Memory B cell (primary cell): Measurements from ENCODE around the gene GRM1.

Experiments used
- ATAC-seq: fragments of 150-1000 bp; cut with Tn5 transposase; 2 replicates; pipeline ENCODE4 v1.10.0; 2021; ENCODE audit warnings: low read depth, mild to moderate bottlenecking, moderate library complexity
- DNase-seq, 2 donors: peaks; one replicate each; pipeline ENCODE4 v3.0.0; 2022; ENCODE audit warnings: low spot score in 2 of 2
- H3K27ac Mint-ChIP-seq: one replicate; pipeline ENCODE4 v1.8.0; 2022; ENCODE audit warnings: mild to moderate bottlenecking, moderate library complexity, mixed read lengths
- H3K27me3 Mint-ChIP-seq: one replicate; pipeline ENCODE4 v1.8.0; 2022; ENCODE audit warnings: mixed read lengths
- H3K36me3 Mint-ChIP-seq: one replicate; pipeline ENCODE4 v1.8.0; 2022; ENCODE audit warnings: mild to moderate bottlenecking, mixed read lengths
- H3K4me1 Mint-ChIP-seq: one replicate; pipeline ENCODE4 v1.8.0; 2022; ENCODE audit warnings: mixed read lengths
- H3K4me3 Mint-ChIP-seq: one replicate; pipeline ENCODE4 v1.8.0; 2022; ENCODE audit warnings: mild to moderate bottlenecking, moderate library complexity, mixed read lengths
- H3K9me3 Mint-ChIP-seq: one replicate; pipeline ENCODE4 v1.8.0; 2022; ENCODE audit warnings: mixed read lengths

Gene GRM1

GRCh38 chr6:146189131-146189530 is 160.3 kb downstream of the GRM1 start:
- ATAC-seq (no peak), DNase-seq (no peak)
- H3K27me3 Mint-ChIP-seq = peaks cover 2% of the 10 kb centered on the region
- H3K9me3 Mint-ChIP-seq = no peaks in the 10 kb centered on the region
- H3K4me3 Mint-ChIP-seq = no peak overlapping the region
- H3K27ac Mint-ChIP-seq = no peak overlapping the region
- H3K36me3 Mint-ChIP-seq = no peaks in the 10 kb centered on the region
- no peaks in the 10 kb centered on the region for H3K4me1 Mint-ChIP-seq

- ATAC-seq = no peak
- no peak overlapping the region for H3K4me3 Mint-ChIP-seq
- H3K27ac Mint-ChIP-seq = no peak overlapping the region
- H3K27me3 Mint-ChIP-seq = peaks cover 4% of the 10 kb centered on the region
- H3K36me3 Mint-ChIP-seq = no peaks in the 10 kb centered on the region
- H3K9me3 Mint-ChIP-seq = peaks cover 2% of the 10 kb centered on the region
- DNase-seq = no peak
- no peaks in the 10 kb centered on the region for H3K4me1 Mint-ChIP-seq
Observed at GRCh38 chr6:146190581-146190980, 161.7 kb downstream of the GRM1 start.

- Mint-ChIP-seq H3K27me3 (peaks cover 4% of the 10 kb centered on the region), H3K4me1 (no peaks in the 10 kb centered on the region), H3K27ac (no peak overlapping the region), H3K36me3 (no peaks in the 10 kb centered on the region), H3K9me3 (peaks cover 2% of the 10 kb centered on the region), H3K4me3 (no peak overlapping the region)
- DNase-seq (no peak), ATAC-seq (no peak)
Observed at GRCh38 chr6:146191166-146191565, 162.3 kb downstream of the GRM1 start.

DNA sequence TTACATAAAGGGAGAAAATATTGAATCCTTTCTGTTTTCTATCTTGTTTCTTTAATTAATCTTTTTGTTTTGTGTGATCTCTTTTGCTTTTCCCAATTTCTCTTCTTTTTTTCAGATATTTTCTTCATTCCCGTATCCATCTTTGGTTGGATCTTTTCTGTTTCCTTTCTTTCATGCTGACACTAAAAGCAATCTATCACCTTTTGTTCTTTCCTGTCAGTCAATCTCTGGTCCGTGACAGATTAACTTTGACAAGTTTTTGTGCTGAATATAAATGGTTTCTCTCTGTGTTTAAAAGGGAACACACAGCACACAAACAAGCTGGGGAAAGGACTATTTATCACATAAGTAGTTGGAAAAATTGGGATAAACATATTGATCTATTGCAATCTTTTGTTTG is 162.8 kb downstream of the GRM1 start:
- ATAC-seq = no peak
- no peaks in the 10 kb centered on the region for H3K36me3 Mint-ChIP-seq

DNA sequence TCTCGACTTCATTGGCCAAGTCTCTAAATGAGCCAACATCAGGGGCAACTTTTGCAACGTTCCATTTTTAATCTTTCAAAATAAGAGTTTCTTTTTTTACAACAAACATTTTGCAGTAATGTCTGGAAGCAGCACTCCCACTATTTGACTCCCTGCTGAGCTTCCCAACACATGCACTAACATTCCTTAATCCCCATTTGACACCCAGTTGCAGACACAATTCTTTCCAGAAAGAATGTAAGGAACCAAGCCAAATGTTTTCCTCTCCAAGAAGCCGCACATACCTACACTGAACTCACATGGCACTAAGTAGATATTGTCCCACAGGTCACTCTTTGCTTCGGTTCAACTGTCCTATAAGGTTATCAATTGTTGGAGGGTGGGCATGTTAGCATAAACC is 165.6 kb downstream of the GRM1 start:
- H3K4me3 Mint-ChIP-seq = no peak overlapping the region
- H3K4me1 Mint-ChIP-seq = no peaks in the 10 kb centered on the region
- peaks cover 2% of the 10 kb centered on the region for H3K9me3 Mint-ChIP-seq
- ATAC-seq (no peak), DNase-seq (no peak)
- H3K36me3 Mint-ChIP-seq = no peaks in the 10 kb centered on the region
- H3K27me3 Mint-ChIP-seq = peaks cover 4% of the 10 kb centered on the region
- no peak overlapping the region for H3K27ac Mint-ChIP-seq

More for the DNA sequence above, 162.8 kb downstream of the GRM1 start:
- peaks cover 4% of the 10 kb centered on the region for H3K27me3 Mint-ChIP-seq
- H3K27ac Mint-ChIP-seq = no peak overlapping the region
- DNase-seq = no peak
- no peaks in the 10 kb centered on the region for H3K4me1 Mint-ChIP-seq
- H3K9me3 Mint-ChIP-seq = peaks cover 2% of the 10 kb centered on the region
- no peak overlapping the region for H3K4me3 Mint-ChIP-seq

- ATAC-seq = no peak
- Mint-ChIP-seq H3K27me3 (no peaks in the 10 kb centered on the region), H3K27ac (no peak overlapping the region), H3K4me1 (no peaks in the 10 kb centered on the region), H3K9me3 (no peaks in the 10 kb centered on the region), H3K36me3 (no peaks in the 10 kb centered on the region), H3K4me3 (no peak overlapping the region)
- no peak for DNase-seq
Observed at GRCh38 chr6:146200176-146200575, 171.3 kb downstream of the GRM1 start.

DNA sequence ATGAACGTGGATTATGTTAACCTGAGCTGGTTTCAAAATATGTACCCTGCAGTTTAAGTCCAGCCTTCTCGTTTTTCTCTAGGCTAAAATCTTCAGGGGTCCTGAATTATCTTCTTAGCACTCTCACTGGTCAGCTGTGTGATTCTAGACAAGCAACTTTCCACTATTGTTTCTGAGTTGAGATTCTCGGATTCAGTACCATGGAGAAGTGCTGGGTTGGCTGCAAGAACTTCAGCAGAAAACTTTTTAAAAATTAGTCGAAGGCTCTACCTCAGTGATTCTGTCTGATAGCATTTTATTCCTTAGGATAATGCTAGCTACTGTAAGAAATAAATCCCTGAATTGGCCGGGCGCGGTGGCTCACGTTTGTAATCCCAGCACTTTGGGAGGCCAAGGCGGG is 173.7 kb downstream of the GRM1 start:
- Mint-ChIP-seq H3K4me3 (no peak overlapping the region), H3K27ac (no peak overlapping the region), H3K27me3 (no peaks in the 10 kb centered on the region), H3K9me3 (no peaks in the 10 kb centered on the region), H3K36me3 (no peaks in the 10 kb centered on the region), H3K4me1 (no peaks in the 10 kb centered on the region)
- DNase-seq = no peak
- no peak for ATAC-seq

DNA sequence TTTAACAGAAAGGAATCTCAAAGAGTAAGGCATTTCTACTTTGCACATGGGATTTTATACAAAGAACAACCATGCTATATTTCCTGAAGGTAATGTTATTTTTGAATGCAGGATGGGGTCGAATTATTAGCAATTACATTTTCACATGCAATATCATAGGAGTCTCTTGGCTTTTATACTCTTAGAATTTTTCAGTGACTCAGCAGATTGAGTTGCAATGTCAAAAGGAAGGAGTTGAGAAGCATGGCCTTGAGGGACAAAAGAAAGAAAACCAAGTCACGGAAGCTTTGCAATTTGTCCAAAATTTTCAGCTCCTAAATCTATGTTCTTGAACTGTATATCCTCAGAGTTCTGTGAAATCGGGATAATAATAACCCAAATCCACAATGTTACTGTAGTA is 181.1 kb downstream of the GRM1 start:
- Mint-ChIP-seq H3K4me1 (peaks cover 3% of the 10 kb centered on the region), H3K4me3 (no peak overlapping the region), H3K27ac (no peak overlapping the region), H3K9me3 (no peaks in the 10 kb centered on the region), H3K36me3 (no peaks in the 10 kb centered on the region), H3K27me3 (no peaks in the 10 kb centered on the region)
- ATAC-seq (no peak), DNase-seq (no peak)

DNA sequence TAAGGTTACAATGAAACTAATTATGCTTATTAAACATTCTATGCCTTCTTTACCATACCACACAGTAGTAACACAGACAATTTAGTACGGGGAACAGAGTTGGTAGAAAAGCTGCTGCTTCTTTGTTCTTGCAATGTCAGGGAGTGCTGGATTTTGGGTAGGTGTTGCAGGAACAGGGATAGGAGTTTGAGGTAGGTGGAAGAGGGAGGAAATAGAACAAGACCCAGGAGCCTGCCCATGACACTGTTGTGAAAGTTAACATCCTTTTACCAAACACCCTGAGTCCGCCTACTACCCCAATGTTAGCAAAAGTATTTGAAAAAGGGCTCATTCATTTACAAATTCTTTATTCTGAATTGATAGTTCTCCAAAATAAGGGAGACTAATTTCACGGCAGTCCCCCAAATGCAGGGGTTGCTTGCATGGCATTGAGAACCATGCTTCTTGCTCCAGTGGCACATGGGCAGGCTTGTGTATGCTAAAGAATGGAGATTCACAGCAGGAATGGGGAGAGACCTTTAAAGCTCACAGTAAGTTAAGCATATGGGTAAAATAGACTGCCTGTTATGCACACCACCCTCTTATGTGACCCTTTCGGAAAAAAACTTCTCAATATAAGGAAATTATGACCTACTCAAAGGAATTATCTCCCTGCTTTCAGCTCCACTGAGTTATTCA is 181.7 kb downstream of the GRM1 start:
- no peaks in the 10 kb centered on the region for H3K27me3 Mint-ChIP-seq
- H3K4me1 Mint-ChIP-seq = peaks cover 3% of the 10 kb centered on the region
- no peak overlapping the region for H3K27ac Mint-ChIP-seq
- no peaks in the 10 kb centered on the region for H3K36me3 Mint-ChIP-seq
- H3K4me3 Mint-ChIP-seq = no peak overlapping the region
- H3K9me3 Mint-ChIP-seq = no peaks in the 10 kb centered on the region
- ATAC-seq (no peak), DNase-seq (no peak)

DNA sequence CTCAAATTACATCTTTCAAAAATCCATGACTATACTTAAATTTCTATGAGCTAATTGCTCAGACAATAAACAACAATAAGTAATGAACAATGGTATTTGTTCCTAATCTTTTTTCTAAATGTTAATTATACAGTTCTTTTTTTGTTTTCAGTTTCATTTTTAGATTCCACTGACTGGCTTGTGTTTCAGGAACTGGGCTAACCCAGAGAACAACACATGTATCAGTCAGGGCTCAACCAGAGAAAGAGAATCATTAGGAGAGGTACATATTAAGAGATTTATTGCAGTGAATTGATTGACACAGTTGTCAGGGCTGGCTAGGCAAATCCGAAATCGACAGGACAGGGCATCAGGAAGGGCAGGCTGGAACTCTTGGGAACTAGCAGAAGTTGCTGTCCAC is 182.8 kb downstream of the GRM1 start:
- Mint-ChIP-seq H3K36me3 (no peaks in the 10 kb centered on the region), H3K9me3 (no peaks in the 10 kb centered on the region), H3K4me3 (no peak overlapping the region), H3K27me3 (no peaks in the 10 kb centered on the region), H3K27ac (no peak overlapping the region), H3K4me1 (peaks cover 3% of the 10 kb centered on the region)
- ATAC-seq (no peak), DNase-seq (no peak)

- H3K9me3 Mint-ChIP-seq = no peaks in the 10 kb centered on the region
- H3K4me1 Mint-ChIP-seq = peaks cover 3% of the 10 kb centered on the region
- no peaks in the 10 kb centered on the region for H3K27me3 Mint-ChIP-seq
- no peak for DNase-seq
- no peak overlapping the region for H3K27ac Mint-ChIP-seq
- no peak for ATAC-seq
- H3K36me3 Mint-ChIP-seq = no peaks in the 10 kb centered on the region
- no peak overlapping the region for H3K4me3 Mint-ChIP-seq
Observed at GRCh38 chr6:146212781-146213180, 183.9 kb downstream of the GRM1 start.

DNA sequence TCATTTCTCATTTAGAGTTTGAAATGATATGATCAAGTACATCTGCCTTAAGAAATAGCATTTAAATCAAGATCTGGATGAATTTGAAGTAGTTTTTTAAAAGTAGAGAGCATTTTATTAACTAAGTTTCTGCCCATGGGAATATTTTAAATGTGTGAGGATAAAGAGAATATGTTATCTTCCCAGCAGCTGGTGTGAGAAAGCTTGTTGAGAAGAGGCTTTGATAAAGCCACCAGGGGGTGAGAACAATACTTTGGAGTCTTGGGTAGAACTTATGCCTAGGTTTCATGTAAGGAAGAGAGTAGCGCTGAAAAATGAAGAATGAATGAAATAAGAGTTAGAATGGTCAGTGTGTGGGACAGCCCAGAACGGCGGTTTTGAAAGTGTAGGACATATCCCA is 190.2 kb downstream of the GRM1 start:
- Mint-ChIP-seq H3K4me3 (no peak overlapping the region), H3K27ac (no peak overlapping the region), H3K36me3 (no peaks in the 10 kb centered on the region), H3K4me1 (no peaks in the 10 kb centered on the region), H3K9me3 (no peaks in the 10 kb centered on the region), H3K27me3 (no peaks in the 10 kb centered on the region)
- no peak for ATAC-seq
- DNase-seq = no peak

DNA sequence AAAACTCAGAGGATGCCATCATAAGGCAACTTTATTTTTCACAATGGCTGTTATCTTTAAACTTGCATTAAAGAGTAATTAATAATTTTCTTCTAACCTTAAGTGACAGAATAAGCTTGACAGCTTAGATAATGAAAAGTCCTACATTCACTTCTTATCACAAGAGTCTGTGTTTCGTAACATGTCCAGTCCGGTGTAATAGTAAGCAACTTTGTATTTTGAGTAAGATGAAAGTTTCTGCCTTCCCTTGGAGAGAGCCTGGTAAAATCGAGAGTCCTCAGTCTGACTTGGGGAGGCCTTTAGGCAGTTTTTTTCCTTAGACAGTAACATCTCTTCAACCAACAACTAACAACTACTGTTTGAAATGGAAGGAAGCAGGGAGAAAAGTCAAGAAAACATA is 195.6 kb downstream of the GRM1 start:
- ATAC-seq = no peak
- H3K9me3 Mint-ChIP-seq = no peaks in the 10 kb centered on the region
- no peaks in the 10 kb centered on the region for H3K27me3 Mint-ChIP-seq
- H3K27ac Mint-ChIP-seq = no peak overlapping the region
- DNase-seq = no peak
- no peaks in the 10 kb centered on the region for H3K36me3 Mint-ChIP-seq
- no peaks in the 10 kb centered on the region for H3K4me1 Mint-ChIP-seq
- no peak overlapping the region for H3K4me3 Mint-ChIP-seq

DNA sequence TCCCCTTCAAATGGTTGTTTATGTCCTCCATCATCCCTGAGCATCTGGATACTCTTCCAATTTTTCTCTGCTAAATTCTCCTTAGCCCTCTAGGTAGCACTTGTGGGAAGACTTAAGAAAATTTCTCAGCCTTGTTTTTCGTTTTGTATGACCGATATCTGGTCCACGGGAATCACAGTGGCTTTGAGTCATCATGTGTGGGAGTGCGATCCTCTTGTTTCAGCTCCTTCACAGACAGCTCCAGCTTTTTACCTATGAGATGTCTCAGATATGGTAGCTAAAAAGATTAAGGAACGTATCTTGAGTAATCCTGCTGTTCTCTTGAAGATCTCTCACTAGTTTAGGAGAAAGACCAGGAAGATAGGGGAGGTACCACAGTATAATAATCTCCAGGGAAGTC is 196.1 kb downstream of the GRM1 start:
- ATAC-seq (no peak), DNase-seq (no peak)
- Mint-ChIP-seq H3K27ac (no peak overlapping the region), H3K4me3 (no peak overlapping the region), H3K4me1 (no peaks in the 10 kb centered on the region), H3K27me3 (no peaks in the 10 kb centered on the region), H3K36me3 (no peaks in the 10 kb centered on the region), H3K9me3 (no peaks in the 10 kb centered on the region)

DNA sequence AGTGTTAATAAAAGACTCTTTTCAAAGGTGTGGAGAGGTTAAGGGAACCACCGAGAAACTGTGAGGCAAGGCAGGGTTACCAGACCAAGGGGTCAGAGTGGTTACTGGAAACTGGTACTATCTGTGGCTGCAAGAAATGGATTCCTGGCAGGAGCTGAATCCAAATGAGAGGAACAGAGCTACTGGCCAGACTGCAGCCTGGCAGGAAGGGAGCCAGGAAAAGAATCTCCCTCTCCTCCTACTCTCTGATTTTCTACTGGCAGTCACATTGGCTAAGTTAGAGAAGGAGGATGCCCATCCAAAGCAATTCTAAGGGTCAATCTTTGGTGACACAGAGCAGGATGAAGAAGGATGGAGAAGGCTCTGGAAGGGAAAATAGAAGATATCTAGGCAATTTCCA is 211.5 kb downstream of the GRM1 start:
- DNase-seq (no peak), ATAC-seq (no peak)
- peaks cover 4% of the 10 kb centered on the region for H3K9me3 Mint-ChIP-seq
- no peaks in the 10 kb centered on the region for H3K4me1 Mint-ChIP-seq
- no peak overlapping the region for H3K27ac Mint-ChIP-seq
- peaks cover 2% of the 10 kb centered on the region for H3K27me3 Mint-ChIP-seq
- H3K4me3 Mint-ChIP-seq = no peak overlapping the region
- H3K36me3 Mint-ChIP-seq = no peaks in the 10 kb centered on the region
